Measurements from ENCODE around the gene COA5.

- TF ChIP-seq POLR2A (IDR thresholded peaks at IDR 0.05): no peak
- no peak for TF ChIP-seq CTCF (IDR thresholded peaks at IDR 0.05)
Observed at GRCh38 chr2:98580656-98581284, 27.5 kb downstream of the COA5 start.
